Sciatic nerve (tissue), 2 donors: ENCODE data around the gene CFDP1. TPM values are rescaled to one million over a fixed set of nuclear protein-coding genes. Genes with fewer than 3 reads are reported as not detected.
A peak's percentile ranks its signal among the peaks of the same experiment; 100 is the strongest.

Experiments
- ATAC-seq: fragments of 200-7000 bp; cut with Tn5 transposase; one replicate; pipeline ENCODE4 v1.9.1; 2020; ENCODE audit warnings: mild to moderate bottlenecking, moderate library complexity
- DNase-seq: peaks from one replicate; pipeline ENCODE4 v3.0.0-alpha.2; 2020; ENCODE audit warnings: low spot score
- intact Hi-C: fragments of 100-400 bp; cut with DNase I; formaldehyde crosslinking; loops from one replicate; pipeline ENCODE4 v1.14.2; 2022
- total RNA-seq: library from RNA; stranded (reverse); fragmentation: NEBNext Ultra II Directional; extraction: Animal tissue kit (Norgen Biotek cat#: 25700); gene quantifications from one replicate; pipeline ENCODE4 v1.2.1, GENCODE V29; 2021
- donor health status: DM: no; HTN: no; CAD: no.
- donor health status: DM: no; HTN: no; CAD: no.

CFDP1 gene
- total RNA-seq, 1 donor from 2014 or later: 73.7 TPM

GRCh38 chr16:75420987-75421819 lies 12.1 kb downstream of the CFDP1 start:
- peak; percentile 90 for ATAC-seq
- DNase-seq: peak; percentile 79
- intact Hi-C loops: no loop called here

DNA sequence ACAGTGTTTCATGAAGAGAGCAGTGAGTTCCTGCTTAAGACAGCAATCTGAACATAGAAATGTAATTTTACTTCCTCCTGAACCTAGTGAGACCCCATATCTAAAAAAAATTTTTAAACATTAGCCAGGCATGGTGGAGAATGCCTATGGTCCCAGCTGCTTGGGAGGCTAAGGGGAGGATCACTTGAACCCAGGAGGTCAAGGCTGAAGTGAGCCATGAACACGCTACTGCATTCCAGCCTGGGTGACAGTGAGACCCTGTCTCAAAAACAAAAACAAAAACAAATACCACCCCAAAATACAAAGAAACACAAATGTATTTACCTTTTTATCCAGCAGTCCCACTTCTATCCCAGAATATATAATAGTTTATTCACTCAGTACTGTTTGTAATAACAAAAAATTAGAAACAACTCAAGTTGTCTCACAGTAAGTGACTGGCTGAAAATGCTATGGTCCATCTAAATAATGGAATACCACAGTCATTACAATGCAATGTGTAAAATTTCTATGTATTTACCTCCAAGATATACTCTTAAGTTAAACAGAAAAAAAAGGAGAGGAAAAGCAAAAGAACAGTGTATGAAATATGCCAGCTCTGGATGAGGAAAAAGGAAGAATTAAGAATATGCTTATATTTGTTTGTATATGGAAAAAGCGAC lies 16.3 kb downstream of the CFDP1 start:
- DNase-seq (no peak), ATAC-seq (no peak)
- intact Hi-C loops: no loop called here

DNA sequence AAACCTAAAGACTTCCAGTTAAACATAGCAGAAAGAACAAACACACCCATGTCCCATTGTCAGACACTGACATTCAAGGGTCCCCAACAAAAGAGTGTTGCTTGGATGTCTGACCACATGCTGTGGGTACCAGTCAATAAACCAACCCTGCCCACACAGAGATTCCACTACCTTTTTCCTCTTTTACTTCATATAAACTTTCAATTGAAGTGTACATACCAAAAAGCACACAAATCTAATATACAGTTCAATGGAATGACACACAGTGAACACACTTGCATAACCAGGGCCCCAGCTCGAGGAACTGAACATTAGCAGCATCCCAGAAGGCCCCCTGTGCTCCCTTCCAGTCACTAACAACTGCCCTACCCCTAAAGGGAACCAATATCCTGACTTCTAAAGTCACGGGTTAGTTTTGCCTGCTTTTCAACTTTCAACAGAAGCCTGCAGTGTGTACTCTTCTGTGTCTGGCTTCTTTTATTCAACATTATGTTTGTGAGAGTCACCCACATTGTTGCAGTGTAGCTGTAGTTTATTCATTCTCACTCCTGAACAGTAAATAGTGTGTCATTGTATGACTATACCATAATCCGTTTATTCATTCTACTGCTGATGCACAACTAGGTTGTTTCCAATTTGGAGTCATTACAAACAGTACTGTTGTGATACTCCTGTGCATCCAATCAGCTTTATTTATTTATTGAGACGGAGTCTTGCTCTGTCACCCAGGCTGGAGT lies 18.0 kb downstream of the CFDP1 start:
- DNase-seq: no peak
- intact Hi-C loops: no loop called here
- ATAC-seq: no peak

DNA sequence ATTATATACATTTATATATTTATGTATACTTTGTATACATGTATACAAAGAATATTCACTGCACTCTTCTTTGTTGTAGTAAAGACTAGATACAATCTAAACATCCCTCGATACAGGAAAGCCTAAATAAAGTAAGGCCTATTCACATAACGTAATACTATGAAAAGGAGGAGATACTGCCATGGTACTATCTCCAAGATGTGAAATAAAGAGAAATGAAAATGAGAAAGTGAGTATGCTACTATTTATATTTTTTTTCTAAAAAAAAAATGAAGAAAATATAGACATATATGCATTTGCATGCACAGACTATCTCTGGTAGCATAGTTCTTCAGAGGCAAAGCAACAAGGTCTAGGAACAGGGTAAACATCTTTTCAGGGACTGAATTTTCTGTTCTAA lies 19.4 kb downstream of the CFDP1 start:
- intact Hi-C loops: no loop called here
- ATAC-seq (no peak), DNase-seq (no peak)

- intact Hi-C loops: no loop called here
Measured at GRCh38 chr16:75406943-75407342, 26.4 kb downstream of the CFDP1 start.

GRCh38 chr16:75402821-75403475 lies 30.4 kb downstream of the CFDP1 start:
- DNase-seq (no peak), ATAC-seq (no peak)
- intact Hi-C loops: no loop called here

More at GRCh38 chr16:75406943-75407342, 26.4 kb downstream of the CFDP1 start:
- ATAC-seq (no peak), DNase-seq (no peak)

GRCh38 chr16:75402159-75402820 lies 31.0 kb downstream of the CFDP1 start:
- intact Hi-C loops: no loop called here
- peak; percentile 58 for ATAC-seq
- DNase-seq: no peak

DNA sequence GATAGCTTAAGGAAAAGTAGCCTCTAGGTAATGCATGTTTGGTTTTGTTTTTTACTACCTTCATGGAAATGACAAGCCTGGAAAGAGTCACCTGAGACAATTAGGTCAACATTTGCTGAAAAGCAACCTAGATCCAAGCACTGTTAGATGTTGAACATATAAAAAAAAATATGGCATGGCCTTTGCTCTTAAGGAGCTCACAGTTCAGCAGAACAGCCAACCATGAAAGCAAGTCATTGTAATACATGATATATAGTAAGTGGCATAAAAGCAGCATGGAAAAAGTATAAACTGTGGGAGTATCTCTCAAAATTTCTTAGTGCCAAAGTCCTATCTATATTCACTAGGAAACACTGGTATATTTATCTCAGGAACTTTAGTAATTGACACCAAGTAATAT lies 31.6 kb downstream of the CFDP1 start:
- DNase-seq: no peak
- ATAC-seq: no peak
- intact Hi-C loops: no loop called here

GRCh38 chr16:75398333-75398732 lies 35.0 kb downstream of the CFDP1 start:
- intact Hi-C loops: no loop called here
- ATAC-seq (no peak), DNase-seq (no peak)

DNA sequence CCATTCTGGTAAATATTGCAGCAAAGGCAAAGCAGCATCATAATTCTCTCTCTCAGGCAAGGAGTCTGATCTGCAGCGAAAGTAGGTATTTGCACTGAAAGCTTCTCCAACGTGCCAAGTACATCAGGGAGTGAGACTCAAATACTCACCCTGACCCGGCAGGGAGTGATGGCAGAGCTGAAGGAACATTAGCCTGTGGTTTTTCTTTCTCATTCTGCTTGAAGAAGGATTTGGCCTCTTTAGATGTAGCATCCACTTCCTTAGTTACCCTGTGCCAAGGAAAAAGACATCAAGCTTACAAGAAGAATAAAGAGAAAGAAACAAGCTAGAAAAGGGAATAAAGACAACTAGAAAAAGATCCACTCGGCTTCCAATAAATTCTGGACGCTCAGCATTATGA lies 38.4 kb downstream of the CFDP1 start:
- DNase-seq: no peak
- intact Hi-C loops: no loop called here
- ATAC-seq: no peak

DNA sequence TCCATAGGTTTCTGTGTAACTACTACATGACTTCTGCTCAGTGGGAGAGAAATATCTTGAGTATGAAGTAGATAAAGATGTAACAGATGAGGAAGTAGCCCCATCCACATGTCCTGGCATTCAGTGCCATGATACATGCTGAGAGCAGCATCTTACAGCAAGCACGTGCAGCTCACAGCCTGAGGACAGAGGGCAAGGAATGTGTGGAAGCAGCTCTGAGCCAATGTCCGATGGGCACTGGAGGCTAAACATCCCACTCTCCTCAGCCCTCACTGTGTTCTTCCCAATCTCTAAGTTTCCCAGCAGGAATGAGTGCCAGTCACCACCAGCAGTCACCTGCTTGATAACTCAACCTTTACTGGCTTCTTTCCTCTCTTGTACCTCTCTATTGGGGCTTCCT lies 40.4 kb downstream of the CFDP1 start:
- ATAC-seq (no peak), DNase-seq (no peak)
- intact Hi-C loops: no loop called here

GRCh38 chr16:75390926-75391653 lies 42.2 kb downstream of the CFDP1 start:
- no peak for ATAC-seq
- intact Hi-C loops: no loop called here
- DNase-seq: no peak

- ATAC-seq (no peak), DNase-seq (no peak)
- intact Hi-C loops: loop anchor here (10.0 kb wide), 1 partner anchor 154 kb away; no protein-coding TSS in a partner anchor
Measured at GRCh38 chr16:75389096-75389690, 44.1 kb downstream of the CFDP1 start.

- intact Hi-C loops: loop anchor here (10.0 kb wide), 1 partner anchor 153 kb away; no protein-coding TSS in a partner anchor
- no peak for ATAC-seq
- DNase-seq: no peak
Measured at GRCh38 chr16:75387951-75388350, 45.4 kb downstream of the CFDP1 start.

GRCh38 chr16:75385507-75386152 lies 47.7 kb downstream of the CFDP1 start:
- intact Hi-C loops: loop anchor here (10.0 kb wide), 1 partner anchor 151 kb away; no protein-coding TSS in a partner anchor
- DNase-seq (no peak), ATAC-seq (peak; percentile 38)

DNA sequence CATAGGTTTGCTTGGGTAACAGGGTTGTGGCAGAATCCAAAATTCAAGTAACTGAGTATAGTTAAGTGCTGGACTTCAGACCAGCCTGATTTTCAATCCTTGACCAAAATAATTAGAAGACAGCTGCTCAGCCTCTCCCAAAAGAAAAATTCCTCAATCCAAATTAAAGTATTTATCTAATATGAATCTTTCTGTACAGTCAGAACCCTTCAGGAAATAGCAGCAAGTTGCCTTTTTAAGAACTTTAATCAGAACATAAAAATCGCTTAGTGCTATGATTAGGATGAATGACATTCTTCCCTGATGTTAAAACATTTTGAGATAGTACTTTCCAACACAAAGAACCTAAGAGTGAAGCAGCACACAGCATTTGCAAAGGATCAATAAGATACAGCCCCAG lies 50.2 kb downstream of the CFDP1 start:
- no peak for ATAC-seq
- intact Hi-C loops: loop anchor here (10.0 kb wide), 1 partner anchor 148 kb away; no protein-coding TSS in a partner anchor

GRCh38 chr16:75382611-75383010 lies 50.7 kb downstream of the CFDP1 start:
- no peak for ATAC-seq
- intact Hi-C loops: loop anchor here (10.0 kb wide), 1 partner anchor 148 kb away; no protein-coding TSS in a partner anchor

More for the DNA sequence above, 50.2 kb downstream of the CFDP1 start:
- DNase-seq: no peak

More at GRCh38 chr16:75382611-75383010, 50.7 kb downstream of the CFDP1 start:
- no peak for DNase-seq
